LoVo (cell line): ENCODE measurements around the gene MACROD2.

Experiments
- DNase-seq: peaks from one replicate; pipeline ENCODE4 v3.0.0-alpha.2; 2016; ENCODE audit warnings: low spot score

Gene MACROD2

GRCh38 chr20:16014436-16014835 is 2019.1 kb downstream of the MACROD2 start:
- DNase-seq: no peak

GRCh38 chr20:16017656-16018055 is 2022.3 kb downstream of the MACROD2 start:
- no peak for DNase-seq

DNA sequence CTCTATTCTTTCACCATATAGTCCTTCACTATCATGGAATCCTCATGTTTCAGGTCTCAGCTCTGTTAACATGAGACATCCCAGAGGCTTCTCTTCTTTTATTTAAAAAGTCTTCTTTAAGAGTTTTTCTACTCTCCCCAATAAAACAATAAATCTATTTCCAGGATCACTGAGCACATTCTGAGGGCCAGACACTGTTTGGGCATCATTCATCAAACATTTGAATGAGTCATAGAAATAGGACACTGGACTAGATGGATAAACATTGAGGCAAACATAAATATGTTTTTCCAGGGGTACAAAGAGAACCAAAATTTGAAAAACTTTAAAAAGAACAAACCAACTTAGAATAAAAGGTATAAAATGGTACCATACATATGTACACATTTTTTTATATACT is 2023.6 kb downstream of the MACROD2 start:
- no peak for DNase-seq

- DNase-seq: no peak
Observed at GRCh38 chr20:16020971-16021370, 2025.7 kb downstream of the MACROD2 start.

GRCh38 chr20:16025084-16025483 is 2029.8 kb downstream of the MACROD2 start:
- no peak for DNase-seq

DNA sequence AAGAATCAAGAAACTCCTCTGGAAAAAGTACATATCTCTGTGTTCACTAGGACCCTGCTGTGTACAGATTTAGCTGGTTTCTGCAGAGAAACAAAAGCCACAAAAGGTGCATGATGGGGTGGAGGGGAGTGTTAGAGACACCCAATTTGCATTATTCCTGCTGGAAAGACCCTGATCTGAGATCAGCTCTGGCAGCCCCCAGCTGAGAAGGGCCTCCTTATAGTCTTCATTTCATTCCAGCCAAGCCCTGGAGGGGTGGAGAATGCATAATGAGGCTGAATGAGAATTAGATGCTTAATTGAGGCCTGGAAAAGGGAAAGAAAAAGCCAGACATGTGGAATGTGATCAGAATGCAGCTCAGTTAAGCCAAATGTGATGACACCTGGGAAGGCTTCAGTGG is 2032.4 kb downstream of the MACROD2 start:
- DNase-seq: no peak

DNA sequence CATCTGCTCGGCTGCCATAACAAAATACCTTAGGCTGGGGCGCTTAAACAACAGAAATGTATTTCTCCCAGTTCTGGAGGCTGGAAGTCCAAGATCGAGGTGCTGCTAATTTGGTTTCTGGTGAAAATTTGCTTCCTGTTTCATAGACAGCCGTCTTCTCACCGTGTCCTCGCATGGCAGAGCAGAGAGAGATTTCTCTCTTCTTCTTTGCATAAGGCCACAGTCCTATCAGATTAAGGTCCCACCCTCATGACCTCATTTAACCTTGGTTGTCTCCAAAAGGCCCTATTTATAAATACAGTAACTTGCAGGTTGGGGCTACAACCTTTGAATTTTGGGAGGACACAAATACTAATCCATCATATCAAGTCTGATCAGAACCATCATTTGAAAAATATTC is 2033.6 kb downstream of the MACROD2 start:
- no peak for DNase-seq

DNA sequence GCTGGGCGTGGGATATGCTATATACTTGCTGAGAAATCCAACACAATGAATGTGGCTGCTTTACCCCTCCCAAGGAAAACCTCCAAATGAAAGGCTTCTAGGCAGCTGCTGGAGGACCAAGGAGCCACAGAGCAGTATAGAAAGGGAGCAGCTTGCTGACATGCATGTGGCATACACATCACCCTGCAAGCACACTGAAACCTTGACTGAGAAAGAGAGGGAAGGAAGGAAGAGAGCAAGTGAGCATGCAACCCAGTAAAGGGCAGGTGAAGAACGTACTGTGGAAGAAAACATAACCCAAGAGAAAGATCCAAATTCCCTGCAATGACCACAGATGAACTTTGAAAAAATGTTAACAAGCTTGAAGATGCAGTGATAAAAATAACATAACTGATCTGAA is 2034.9 kb downstream of the MACROD2 start:
- no peak for DNase-seq

DNA sequence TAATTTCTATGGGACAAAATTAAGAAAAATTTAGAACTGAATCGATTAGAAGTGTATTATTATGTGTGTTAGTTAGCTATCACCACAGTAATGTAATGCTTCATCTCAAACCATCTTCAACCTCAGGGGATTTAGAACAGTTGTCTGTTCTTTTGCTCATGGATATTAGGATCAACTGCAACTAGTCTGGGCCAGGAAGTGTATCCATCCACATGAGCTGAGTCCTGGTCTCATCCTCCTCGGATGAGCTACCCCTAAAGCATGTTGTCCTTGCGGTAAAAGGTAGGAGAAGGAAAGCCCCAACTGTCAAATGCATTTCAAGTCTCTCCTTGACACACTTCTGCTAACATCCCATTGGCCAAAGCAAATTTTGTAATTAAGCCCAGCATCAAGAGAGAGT is 2040.3 kb downstream of the MACROD2 start:
- DNase-seq: no peak

GRCh38 chr20:16036331-16036730 is 2041.0 kb downstream of the MACROD2 start:
- DNase-seq: no peak

- no peak for DNase-seq
Observed at GRCh38 chr20:16040742-16041141, 2045.4 kb downstream of the MACROD2 start.

DNA sequence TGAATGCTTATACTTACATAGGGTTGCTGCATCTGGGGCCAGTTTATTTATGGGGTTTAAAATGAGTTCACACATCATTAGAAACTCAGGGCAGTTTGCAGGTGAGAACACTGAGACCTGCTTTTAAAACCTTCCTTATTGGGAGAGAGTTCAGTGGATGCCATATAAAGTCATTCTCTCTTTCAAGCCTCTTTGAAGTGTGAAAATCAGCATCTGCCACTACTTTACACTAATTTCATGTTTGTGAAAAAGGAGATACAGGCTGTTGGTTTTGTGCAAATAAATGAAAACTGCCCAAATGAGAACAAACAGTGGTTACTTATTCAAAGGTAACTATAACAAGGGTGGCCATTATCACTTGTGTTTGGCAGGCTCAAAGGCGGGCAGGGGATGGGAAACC is 2047.4 kb downstream of the MACROD2 start:
- DNase-seq: no peak

GRCh38 chr20:16043931-16044330 is 2048.6 kb downstream of the MACROD2 start:
- DNase-seq: no peak

DNA sequence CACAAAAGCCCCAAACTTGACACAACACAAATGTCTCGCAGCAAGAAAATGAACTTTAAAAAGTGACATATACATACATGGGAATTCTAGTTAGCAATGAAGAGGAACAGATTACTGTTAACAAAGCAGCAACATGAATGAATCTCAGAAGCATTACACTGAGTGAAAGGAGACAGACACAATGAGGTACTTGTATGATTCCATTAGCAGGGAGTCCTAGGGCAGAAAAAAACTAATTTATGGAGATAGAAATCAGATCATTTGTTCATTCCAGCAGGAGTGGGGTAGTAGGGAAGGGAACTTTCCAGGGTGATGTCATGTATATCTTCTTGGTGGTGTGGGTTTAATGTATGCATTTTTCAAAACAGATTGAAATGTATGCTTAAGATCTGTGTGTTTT is 2053.6 kb downstream of the MACROD2 start:
- no peak for DNase-seq

GRCh38 chr20:16049529-16050093 is 2054.3 kb downstream of the MACROD2 start:
- no peak for DNase-seq

DNA sequence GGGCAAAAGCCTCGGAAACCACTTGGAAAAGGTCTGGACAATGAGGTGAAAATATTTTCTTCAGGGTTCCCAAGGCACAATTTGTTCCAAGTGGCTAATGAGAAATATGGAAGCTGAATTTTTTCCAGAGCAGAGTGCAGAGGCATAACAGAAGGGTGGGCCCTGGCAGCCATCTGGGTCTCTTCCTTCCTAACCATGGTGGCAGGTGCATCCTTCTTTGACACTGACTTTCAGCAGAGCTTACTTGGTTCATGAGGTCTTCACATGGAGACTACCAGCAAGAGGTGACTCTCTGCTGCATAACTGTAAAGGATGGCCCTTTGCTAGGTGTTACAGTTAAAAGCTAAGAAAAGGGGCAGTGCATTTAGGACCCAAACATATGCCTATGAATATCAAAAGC is 2055.1 kb downstream of the MACROD2 start:
- no peak for DNase-seq

DNA sequence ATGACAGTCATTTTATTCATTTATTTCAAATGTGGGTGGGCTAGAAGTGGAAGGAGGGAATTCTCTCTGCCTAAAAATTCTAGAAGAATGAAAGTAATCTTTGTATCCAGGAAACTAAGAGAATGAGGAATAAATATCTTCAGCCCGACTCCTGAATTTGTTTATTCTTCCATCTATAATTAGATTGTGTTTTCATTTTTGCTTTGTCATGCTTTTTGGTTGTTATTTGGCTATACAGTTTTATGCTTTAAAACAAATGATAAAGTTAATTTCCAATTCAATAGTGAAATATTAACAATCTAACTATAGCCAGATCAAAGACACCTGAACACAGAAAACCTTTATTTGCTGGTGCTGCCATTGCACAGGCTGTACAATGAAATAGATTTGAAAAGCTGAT is 2056.7 kb downstream of the MACROD2 start:
- DNase-seq: no peak

- DNase-seq: no peak
Observed at GRCh38 chr20:16052456-16052855, 2057.1 kb downstream of the MACROD2 start.

DNA sequence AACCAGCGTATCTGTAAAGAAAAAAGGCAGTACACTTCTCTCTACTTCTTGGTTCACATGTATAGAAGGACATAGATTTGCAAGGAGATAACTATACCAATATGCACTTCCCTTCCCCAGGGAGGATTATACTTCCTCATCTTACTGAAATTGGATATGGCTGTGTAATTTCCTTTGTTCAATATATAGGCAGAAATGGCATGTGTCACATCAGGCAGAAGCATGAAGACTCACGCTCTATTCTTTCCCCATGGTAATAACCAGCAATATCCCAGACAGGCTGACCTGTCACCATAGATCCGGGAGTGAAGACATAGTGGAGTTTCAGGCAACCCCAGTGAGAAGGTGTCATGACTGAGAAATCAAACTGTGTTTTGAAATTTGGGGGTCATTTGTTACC is 2059.7 kb downstream of the MACROD2 start:
- no peak for DNase-seq

DNA sequence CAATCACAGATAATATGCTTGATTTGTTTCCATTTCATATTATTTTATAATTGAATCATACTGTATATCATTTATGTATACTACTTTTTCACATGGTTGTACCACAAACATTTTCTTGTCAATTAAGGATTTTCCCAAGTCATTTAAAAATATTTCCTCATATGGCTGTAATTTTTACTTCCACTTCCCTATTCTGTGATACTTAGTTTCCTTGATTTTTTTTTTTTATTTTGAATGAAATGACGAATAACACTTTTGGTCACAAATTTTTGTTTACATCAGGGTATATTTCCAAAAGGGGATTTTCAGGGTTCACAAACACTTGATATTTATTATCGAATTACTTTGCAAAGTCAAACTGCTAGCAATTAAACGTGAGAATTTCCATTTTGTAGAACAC is 2062.3 kb downstream of the MACROD2 start:
- no peak for DNase-seq

DNA sequence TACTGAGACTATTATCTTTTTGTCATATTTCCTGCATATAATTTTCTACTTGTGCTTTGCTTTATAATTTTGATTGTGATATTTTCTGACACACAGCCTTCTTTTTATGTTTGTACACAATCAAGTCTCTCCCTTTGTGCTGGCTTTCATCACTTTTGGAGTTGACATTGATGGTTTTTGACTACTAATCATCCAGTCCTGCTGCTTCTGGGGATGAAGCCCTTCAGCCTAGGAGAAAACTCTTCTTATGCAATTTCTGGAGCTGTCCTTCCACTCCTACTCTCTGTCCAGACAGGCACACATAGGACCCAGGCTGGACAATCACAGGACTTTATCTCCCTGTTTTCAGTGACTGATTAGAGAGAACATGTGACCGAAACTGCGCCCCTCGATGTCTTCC is 2063.0 kb downstream of the MACROD2 start:
- DNase-seq: no peak

DNA sequence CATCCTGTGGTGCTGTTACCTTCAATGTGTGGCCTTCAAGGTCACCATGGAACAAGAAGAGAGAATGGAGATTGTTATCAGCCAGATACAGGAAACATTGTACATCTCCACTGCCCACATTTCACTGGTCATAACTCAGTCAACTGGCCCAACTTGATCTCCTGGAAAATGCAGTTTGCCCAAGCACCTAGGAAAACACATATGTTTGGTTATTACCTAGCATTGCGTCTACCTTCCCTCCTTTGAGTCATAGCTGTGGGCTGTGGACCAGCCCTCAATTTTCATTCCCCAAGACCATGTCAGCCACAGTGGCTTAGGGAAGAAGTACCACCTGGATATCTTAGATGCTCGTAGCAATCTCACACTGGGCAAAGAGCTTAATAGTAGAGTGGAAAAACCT is 2064.5 kb downstream of the MACROD2 start:
- DNase-seq: no peak

GRCh38 chr20:16061351-16061750 is 2066.0 kb downstream of the MACROD2 start:
- no peak for DNase-seq

DNA sequence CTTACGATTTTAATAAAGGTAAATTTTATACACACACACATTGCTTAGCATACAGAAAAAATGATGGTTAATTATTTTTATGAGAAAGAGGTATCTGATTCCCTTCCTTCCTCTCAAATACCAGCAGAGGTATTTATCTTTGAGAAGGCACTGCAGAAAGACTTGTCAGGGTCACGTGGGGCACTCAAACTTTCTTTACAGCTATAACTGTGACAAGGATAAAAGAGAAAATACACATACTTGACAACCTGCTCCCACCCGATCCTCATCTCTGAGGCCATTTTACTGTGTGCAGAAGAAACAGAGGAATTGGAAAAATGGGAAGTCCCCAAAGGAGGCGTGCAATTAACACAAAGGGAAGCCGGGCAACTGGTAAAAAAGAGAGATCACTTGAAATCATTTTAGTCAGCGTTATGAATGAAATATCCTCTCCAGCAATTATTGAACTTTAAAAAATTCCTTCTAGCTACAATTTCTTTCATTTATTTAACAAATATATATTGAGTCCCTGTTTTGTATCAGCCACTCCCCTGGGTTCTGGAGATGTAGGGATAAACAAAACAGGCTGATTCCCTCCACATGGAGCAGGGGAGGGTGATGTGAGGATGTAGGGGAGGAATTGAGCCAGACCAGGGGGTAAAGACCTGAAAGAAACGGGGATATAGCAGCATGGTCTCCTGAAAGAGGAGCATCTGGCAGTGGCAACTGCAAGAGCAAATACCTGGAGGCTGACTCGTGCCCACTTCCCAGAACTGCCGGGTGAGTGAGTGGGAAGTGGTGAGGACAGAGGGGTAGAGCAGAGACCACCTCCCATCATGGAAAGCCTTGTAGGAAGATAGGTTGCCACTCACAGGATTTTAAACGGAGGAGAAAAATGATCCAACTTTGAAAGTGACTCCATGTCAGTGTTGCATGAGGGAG is 2067.6 kb downstream of the MACROD2 start:
- no peak for DNase-seq
